B cell (primary cell): ENCODE data around the gene TNFRSF19.

Source experiments
- CTCF ChIP-seq: fragments of 200-600 bp; IDR thresholded peaks from one replicate; pipeline ENCODE4 v1.8.0; 2022; ENCODE audit warnings: antibody characterized with exemption, mild to moderate bottlenecking
- EZH2 ChIP-seq: IDR thresholded peaks from 2 replicates; pipeline ENCODE4 v1.6.1; 2012; ENCODE audit warnings: borderline replicate concordance, low read depth, mild to moderate bottlenecking, moderate library complexity, low read length; ENCODE audit not compliant: insufficient read depth, poor library complexity, severe bottlenecking

- TF ChIP-seq EZH2 = no peak
- TF ChIP-seq CTCF = no peak
These were observed 23.1 kb upstream of the TNFRSF19 start for GRCh38 chr13:23547000-23547590.
